ENCODE results near the gene RHPN2.

DNA sequence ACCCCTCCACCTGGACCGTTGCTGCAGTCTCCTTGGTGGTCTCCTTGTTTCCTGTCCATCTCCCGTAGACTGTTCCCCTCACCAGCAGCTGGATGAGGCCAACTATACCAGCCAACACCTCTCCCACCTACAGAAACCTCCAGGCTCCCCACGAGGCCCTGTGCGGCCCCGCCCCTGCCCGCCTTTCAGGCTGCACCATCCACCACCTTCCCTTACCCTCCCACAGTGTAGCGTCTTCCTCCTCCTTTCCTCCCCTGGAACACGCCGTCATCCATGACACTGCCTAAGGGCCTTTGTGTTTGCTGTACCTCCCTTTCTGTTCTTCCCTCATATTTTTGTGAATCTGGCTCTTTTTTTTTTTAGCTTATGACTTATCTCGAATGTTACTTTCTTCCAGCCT lies 43.5 kb upstream of the RHPN2 start:
- TF ChIP-seq, protein P1, sequence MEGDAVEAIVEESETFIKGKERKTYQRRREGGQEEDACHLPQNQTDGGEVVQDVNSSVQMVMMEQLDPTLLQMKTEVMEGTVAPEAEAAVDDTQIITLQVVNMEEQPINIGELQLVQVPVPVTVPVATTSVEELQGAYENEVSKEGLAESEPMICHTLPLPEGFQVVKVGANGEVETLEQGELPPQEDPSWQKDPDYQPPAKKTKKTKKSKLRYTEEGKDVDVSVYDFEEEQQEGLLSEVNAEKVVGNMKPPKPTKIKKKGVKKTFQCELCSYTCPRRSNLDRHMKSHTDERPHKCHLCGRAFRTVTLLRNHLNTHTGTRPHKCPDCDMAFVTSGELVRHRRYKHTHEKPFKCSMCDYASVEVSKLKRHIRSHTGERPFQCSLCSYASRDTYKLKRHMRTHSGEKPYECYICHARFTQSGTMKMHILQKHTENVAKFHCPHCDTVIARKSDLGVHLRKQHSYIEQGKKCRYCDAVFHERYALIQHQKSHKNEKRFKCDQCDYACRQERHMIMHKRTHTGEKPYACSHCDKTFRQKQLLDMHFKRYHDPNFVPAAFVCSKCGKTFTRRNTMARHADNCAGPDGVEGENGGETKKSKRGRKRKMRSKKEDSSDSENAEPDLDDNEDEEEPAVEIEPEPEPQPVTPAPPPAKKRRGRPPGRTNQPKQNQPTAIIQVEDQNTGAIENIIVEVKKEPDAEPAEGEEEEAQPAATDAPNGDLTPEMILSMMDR (IDR thresholded peaks at IDR 0.05 in 8 of 11, conservative IDR thresholded peaks at IDR 0.05 in 3 of 11): no peak
- TF ChIP-seq POLR2A (IDR thresholded peaks at IDR 0.05) (no peak), POLR2AphosphoS5 (IDR thresholded peaks at IDR 0.05) (no peak)

All from spleen (tissue), 7 donors.